ENCODE results near the gene GYS2. TPM values are rescaled to one million over a fixed set of nuclear protein-coding genes. Genes with fewer than 3 reads are reported as not detected.

Gene GYS2
- total and polyA plus RNA-seq, 2 experiments from 2014 or later: not detected

DNA sequence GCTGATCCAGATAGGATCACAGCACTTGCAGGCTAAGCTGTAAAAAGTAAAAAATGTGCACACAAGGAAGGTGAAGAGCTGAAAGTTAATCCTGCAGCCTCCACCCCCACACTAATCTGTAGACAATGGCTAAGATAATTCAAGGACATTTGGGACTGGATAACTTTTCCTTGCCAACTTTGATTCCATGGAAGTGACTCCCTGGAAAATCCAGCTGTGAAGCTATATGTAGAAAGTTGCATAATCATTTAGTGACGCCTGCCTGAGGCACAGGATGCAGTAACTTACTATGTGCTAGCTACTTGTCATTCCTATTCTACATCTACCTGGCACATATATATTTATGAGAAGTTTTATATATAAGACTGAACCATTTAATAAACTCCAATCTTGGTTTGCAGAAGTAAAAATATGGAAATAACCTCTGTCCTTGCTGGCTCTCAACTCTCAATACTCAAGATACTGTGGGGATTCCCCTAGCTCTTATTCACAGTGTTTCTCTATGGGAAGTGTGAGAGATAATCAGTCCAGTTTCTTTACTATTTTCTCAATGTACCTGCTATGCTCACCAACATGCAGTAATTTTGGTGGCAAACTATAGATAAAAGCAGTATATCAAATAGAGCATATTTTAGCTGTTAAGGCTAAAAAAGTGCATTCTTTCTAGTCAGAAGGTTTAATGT is 38.2 kb upstream of the GYS2 start:
- 33 to 62% methylated on average over 1 of the region's 1 CpG for WGBS, 2 experiments (ENCODE audit: low coverage in 1 of 2, low lambda C conversion rate in 2 of 2, missing lambda C conversion rate in 2 of 2)
- no peak overlapping the region for H2AFZ ChIP-seq
- H3K9me2 ChIP-seq (ENCODE audit: insufficient read depth): no peaks in the 10 kb centered on the region
- DNase-seq: peak; percentile 40
- peaks cover 21% of the 10 kb centered on the region; the same call in 1 of the 2 replicates for H3F3A ChIP-seq (ENCODE audit: insufficient read depth)
- H3K79me2 ChIP-seq (ENCODE audit: insufficient read depth): peaks cover 20% of the 10 kb centered on the region; the same call in 1 of the 2 replicates
- H3K4me3 ChIP-seq: no peak overlapping the region
- in situ Hi-C loops (cut with MboI): no loop called here
- no peak overlapping the region for H3K9ac ChIP-seq
- H3K27me3 ChIP-seq (replicated peaks; ENCODE audit: insufficient read depth): no peaks in the 10 kb centered on the region
- 0 out of 2 replicates have a peak, but pooled peaks cover 4% of the 10 kb centered on the region for H3K4me1 ChIP-seq (ENCODE audit: insufficient read depth)
- TF ChIP-seq EZH2phosphoT487 (IDR thresholded peaks at IDR 0.05; ENCODE audit: insufficient read depth, low read depth) (no peak), EZH2 (IDR thresholded peaks at IDR 0.05; ENCODE audit: insufficient read depth, poor library complexity, severe bottlenecking) (no peak)
- H4K20me1 ChIP-seq (ENCODE audit: insufficient read depth): no peaks in the 10 kb centered on the region
- H3K36me3 ChIP-seq (ENCODE audit: low read depth): peaks cover 84% of the 10 kb centered on the region
- H3K4me2 ChIP-seq (ENCODE audit: unreplicated experiment): no peak overlapping the region
- H3K9me3 ChIP-seq (ENCODE audit: low read depth): no peaks in the 10 kb centered on the region
- H3K27ac ChIP-seq: peak overlapping the region; percentile 7; the same call in 1 of the 2 replicates

DNA sequence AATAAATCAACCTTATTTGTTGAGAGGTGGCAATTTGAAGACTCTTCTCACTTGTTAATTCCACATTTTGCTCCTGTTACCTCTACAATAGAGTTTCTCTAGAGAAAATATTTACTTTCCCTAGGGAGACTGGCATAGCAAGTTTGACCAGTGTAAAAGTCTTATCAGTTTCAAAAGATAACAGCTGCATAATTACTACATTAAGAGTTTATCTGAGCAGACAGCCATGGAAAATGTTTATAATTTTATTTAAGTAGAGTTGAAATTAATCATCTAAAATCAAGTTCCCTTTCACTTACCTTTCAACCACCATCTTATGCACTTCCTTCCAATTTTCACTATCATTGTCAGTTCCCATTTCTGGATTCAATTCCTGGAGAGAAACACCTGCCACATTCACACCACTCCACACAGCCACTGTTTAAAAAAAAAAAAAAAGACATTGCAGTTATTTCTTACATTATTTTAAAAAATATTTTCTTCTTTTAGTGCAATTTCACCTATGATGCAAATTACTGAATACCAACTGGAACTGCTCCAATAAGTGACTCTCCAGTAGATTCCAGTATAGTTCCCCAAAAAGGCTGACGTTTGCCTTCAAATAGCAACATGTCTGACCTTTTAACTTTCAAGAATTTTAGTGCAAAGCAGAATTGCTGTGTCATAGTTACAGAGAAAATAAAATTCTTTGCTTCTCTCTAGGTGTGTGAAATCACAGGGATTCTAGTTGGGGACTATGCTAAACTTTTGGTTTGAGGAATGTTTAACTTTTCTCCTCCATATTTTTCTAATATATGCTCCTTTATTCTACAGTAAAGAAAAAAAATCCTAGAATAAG is 33.6 kb upstream of the GYS2 start:
- peak; percentile 45 for DNase-seq
- Histone ChIP-seq H3K4me1 (ENCODE audit: insufficient read depth) (0 out of 2 replicates have a peak, but pooled peaks cover 4% of the 10 kb centered on the region), H3K36me3 (ENCODE audit: low read depth) (peaks cover 83% of the 10 kb centered on the region), H3K9me3 (ENCODE audit: low read depth) (no peaks in the 10 kb centered on the region), H3F3A (ENCODE audit: insufficient read depth) (peaks cover 23% of the 10 kb centered on the region; the same call in 1 of the 2 replicates), H3K9me2 (ENCODE audit: insufficient read depth) (no peaks in the 10 kb centered on the region), H3K9ac (no peak overlapping the region), H2AFZ (no peak overlapping the region), H3K27ac (peak overlapping the region; percentile 48), H3K79me2 (ENCODE audit: insufficient read depth) (peaks cover 14% of the 10 kb centered on the region; the same call in 1 of the 2 replicates), H3K4me2 (ENCODE audit: unreplicated experiment) (no peak overlapping the region), H3K4me3 (no peak overlapping the region), H4K20me1 (ENCODE audit: insufficient read depth) (no peaks in the 10 kb centered on the region), H3K27me3 (replicated peaks; ENCODE audit: insufficient read depth) (no peaks in the 10 kb centered on the region)
- TF ChIP-seq EZH2phosphoT487 (IDR thresholded peaks at IDR 0.05; ENCODE audit: insufficient read depth, low read depth) (no peak), EZH2 (IDR thresholded peaks at IDR 0.05; ENCODE audit: insufficient read depth, poor library complexity, severe bottlenecking) (no peak)
- WGBS, 2 experiments (ENCODE audit: low coverage in 1 of 2, low lambda C conversion rate in 2 of 2, missing lambda C conversion rate in 2 of 2): 61 to 69% methylated on average over 1 of the region's 1 CpG
- in situ Hi-C loops (cut with MboI): no loop called here

- Histone ChIP-seq H3K79me2 (ENCODE audit: insufficient read depth) (peaks cover 3% of the 10 kb centered on the region; the same call in 1 of the 2 replicates), H3K9me3 (ENCODE audit: low read depth) (no peaks in the 10 kb centered on the region), H3K4me1 (ENCODE audit: insufficient read depth) (0 out of 2 replicates have a peak, but pooled peaks cover 4% of the 10 kb centered on the region), H4K20me1 (ENCODE audit: insufficient read depth) (no peaks in the 10 kb centered on the region; the same call in 1 of the 2 replicates), H3K9ac (no peak overlapping the region), H3K36me3 (ENCODE audit: low read depth) (peaks cover 50% of the 10 kb centered on the region), H3K4me2 (ENCODE audit: unreplicated experiment) (no peak overlapping the region), H3K27ac (no peak overlapping the region), H3K9me2 (ENCODE audit: insufficient read depth) (no peaks in the 10 kb centered on the region), H3K27me3 (replicated peaks; ENCODE audit: insufficient read depth) (no peaks in the 10 kb centered on the region), H3K4me3 (no peak overlapping the region), H3F3A (ENCODE audit: insufficient read depth) (peaks cover 15% of the 10 kb centered on the region; the same call in 1 of the 2 replicates), H2AFZ (no peak overlapping the region)
- in situ Hi-C loops (cut with MboI): no loop called here
- TF ChIP-seq EZH2 (IDR thresholded peaks at IDR 0.05; ENCODE audit: insufficient read depth, poor library complexity, severe bottlenecking): no peak
- no peak for TF ChIP-seq EZH2phosphoT487 (IDR thresholded peaks at IDR 0.05; ENCODE audit: insufficient read depth, low read depth)
- DNase-seq: no peak
- WGBS, 2 experiments (ENCODE audit: low coverage in 1 of 2, low lambda C conversion rate in 2 of 2, missing lambda C conversion rate in 2 of 2): 97 to 100% methylated on average over 3 of the region's 3 CpGs
These were observed 29.6 kb upstream of the GYS2 start for GRCh38 chr12:21634245-21634644.

GRCh38 chr12:21631367-21631766 is 26.7 kb upstream of the GYS2 start:
- H3K9me2 ChIP-seq (ENCODE audit: insufficient read depth): no peaks in the 10 kb centered on the region
- no peaks in the 10 kb centered on the region for H3K27me3 ChIP-seq (replicated peaks; ENCODE audit: insufficient read depth)
- H3K36me3 ChIP-seq (ENCODE audit: low read depth): peaks cover 23% of the 10 kb centered on the region
- TF ChIP-seq EZH2phosphoT487 (IDR thresholded peaks at IDR 0.05; ENCODE audit: insufficient read depth, low read depth) (no peak), EZH2 (IDR thresholded peaks at IDR 0.05; ENCODE audit: insufficient read depth, poor library complexity, severe bottlenecking) (no peak)
- 72% methylated on average over 2 of the region's 2 CpGs for WGBS, 2 experiments (ENCODE audit: low coverage in 1 of 2, low lambda C conversion rate in 2 of 2, missing lambda C conversion rate in 2 of 2)
- no peak overlapping the region for H3K9ac ChIP-seq
- H2AFZ ChIP-seq: no peak overlapping the region
- no peaks in the 10 kb centered on the region for H3K9me3 ChIP-seq (ENCODE audit: low read depth)
- H3K4me3 ChIP-seq: no peak overlapping the region
- in situ Hi-C loops (cut with MboI): no loop called here
- no peaks in the 10 kb centered on the region; the same call in 1 of the 2 replicates for H4K20me1 ChIP-seq (ENCODE audit: insufficient read depth)
- H3F3A ChIP-seq (ENCODE audit: insufficient read depth): 0 out of 2 replicates have a peak, but pooled peaks cover 7% of the 10 kb centered on the region
- no peaks in the 10 kb centered on the region for H3K4me1 ChIP-seq (ENCODE audit: insufficient read depth)
- no peaks in the 10 kb centered on the region for H3K79me2 ChIP-seq (ENCODE audit: insufficient read depth)
- no peak overlapping the region for H3K4me2 ChIP-seq (ENCODE audit: unreplicated experiment)
- no peak for DNase-seq
- no peak overlapping the region for H3K27ac ChIP-seq

Data from GM23248 (cell line).